ENCODE measurements around the gene OR2AG1.
A peak's percentile ranks its signal among the peaks of the same experiment; 100 is the strongest.
"Not testable (repeated sequence)": the region's sequence is repeated elsewhere in the genome, so short reads cannot be mapped to it uniquely, and the experiment has no call there.

The OR2AG1 gene

GRCh38 chr11:6780829-6781228 is 2.0 kb upstream of the OR2AG1 start:
- no peak for DNase-seq (ENCODE audit: extremely low spot score, insufficient read length, low read depth)

GRCh38 chr11:6790546-6790945 is 7.7 kb downstream of the OR2AG1 start:
- FAIRE-seq: no peak
- DNase-seq (ENCODE audit: extremely low spot score, insufficient read length, low read depth): no peak

More at GRCh38 chr11:6780829-6781228, 2.0 kb upstream of the OR2AG1 start:
- no peak for FAIRE-seq

DNA sequence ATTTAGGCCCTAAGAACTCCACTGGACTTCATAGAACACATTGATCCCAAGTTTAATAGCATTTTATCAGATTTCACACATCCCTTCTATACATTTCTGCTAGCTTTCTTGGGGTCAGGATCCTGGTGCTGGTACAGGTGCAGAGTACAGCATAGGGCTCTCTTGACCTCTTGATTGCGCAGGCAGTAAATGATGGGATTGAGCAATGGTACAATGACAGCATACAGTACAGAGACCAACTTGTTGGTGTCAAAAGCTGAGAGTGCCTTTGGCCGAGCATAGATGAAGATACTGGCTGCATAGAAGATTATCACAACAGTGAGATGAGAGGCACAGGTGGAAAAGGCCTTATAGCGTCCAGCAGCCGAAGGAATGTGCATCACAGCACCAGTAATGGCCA is 11.8 kb downstream of the OR2AG1 start:
- FAIRE-seq (no peak), DNase-seq (ENCODE audit: extremely low spot score, insufficient read length, low read depth) (no peak)

DNA sequence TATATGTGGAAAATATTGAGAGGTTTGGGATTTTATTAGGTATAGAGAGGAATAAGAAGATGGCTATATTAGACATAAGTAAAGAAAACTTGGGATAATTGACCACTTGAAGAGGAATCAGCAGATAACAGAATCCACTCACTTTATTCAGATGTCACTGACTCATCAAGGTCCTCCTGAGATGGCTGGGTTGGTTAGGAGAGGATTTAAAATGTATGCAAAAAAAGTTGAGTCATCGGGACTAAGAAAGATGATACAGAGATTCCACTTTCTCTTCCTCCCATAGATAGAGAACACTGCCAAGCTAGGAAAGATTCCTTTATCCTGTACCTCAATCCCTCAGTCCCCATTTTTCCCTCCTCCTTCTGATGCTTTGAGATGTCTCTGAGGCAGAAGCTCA is 16.6 kb downstream of the OR2AG1 start, which contains the start of gene OR6A2:
TSS of gene OR6A2 (minus strand) at position 288 of the 400 bp plus-strand sequence. CDS start 3,981 bp downstream, outside the sequence.
- DNase-seq (ENCODE audit: extremely low spot score, insufficient read length, low read depth) (no peak), FAIRE-seq (no peak)

DNA sequence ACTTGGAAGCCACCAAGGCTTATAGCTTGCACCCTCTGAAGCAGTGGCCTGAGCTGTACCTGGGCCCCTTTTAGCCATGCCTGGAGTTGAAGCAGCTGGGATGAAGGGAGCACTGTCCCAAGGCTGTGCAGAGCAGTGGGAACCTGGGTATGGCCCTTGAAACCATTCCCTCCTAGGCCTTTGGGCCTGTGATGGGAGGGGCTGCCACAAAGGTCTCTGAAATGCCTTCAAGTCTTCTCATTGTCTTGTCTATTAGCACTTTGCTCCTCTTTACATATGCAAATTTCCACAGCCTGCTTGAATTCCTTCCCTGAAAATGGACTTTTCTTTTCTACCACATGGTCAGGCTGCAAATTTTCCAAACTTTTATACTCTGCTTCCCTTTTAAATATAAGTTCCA is 18.3 kb downstream of the OR2AG1 start:
- FAIRE-seq: not testable (repeated sequence)

GRCh38 chr11:6812390-6813005 is 29.7 kb downstream of the OR2AG1 start:
- FAIRE-seq (peak; percentile 91), DNase-seq (ENCODE audit: extremely low spot score, insufficient read length, low read depth) (peak; percentile 15)

More for the DNA sequence above, 18.3 kb downstream of the OR2AG1 start:
- DNase-seq (ENCODE audit: extremely low spot score, insufficient read length, low read depth): not testable (repeated sequence)

- DNase-seq (ENCODE audit: extremely low spot score, insufficient read length, low read depth) (no peak), FAIRE-seq (no peak)
These were observed 30.8 kb downstream of the OR2AG1 start for GRCh38 chr11:6813656-6814055.

- FAIRE-seq: no peak
- DNase-seq (ENCODE audit: extremely low spot score, insufficient read length, low read depth): no peak
These were observed 34.9 kb downstream of the OR2AG1 start for GRCh38 chr11:6817694-6818093.

- no peak for FAIRE-seq
- no peak for DNase-seq (ENCODE audit: extremely low spot score, insufficient read length, low read depth)
These were observed 36.1 kb downstream of the OR2AG1 start for GRCh38 chr11:6818967-6819366.

GRCh38 chr11:6824136-6824823 is 41.5 kb downstream of the OR2AG1 start:
- FAIRE-seq: no peak
- DNase-seq (ENCODE audit: extremely low spot score, insufficient read length, low read depth): no peak

DNA sequence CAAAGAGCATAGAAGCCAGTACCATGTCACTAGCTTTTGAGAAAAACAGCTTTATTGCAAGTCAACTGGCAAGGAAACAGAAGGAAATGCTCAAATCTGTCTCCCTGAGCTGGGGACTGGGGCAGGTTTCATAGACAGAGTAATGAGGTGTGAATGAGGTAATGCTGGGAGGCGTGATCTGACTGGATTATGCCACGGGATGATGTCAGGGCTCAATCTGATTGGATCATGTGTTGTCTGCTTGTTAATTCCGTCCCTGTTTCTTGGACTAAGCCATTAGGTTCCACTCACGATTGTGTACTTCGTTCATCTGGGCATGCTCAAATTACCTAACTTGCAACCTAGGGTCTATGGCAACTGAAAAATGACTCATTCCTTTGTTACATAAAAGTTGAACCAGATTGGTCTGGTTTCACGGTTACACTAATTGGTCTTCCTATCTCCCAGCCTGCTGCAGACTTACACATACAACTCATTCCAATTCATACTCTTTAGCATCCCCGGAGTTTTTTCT is 42.5 kb downstream of the OR2AG1 start:
- FAIRE-seq: no peak

GRCh38 chr11:6828103-6828502 is 45.3 kb downstream of the OR2AG1 start:
- no peak for DNase-seq (ENCODE audit: extremely low spot score, insufficient read length, low read depth)
- FAIRE-seq: no peak

More for the DNA sequence above, 42.5 kb downstream of the OR2AG1 start:
- no peak for DNase-seq (ENCODE audit: extremely low spot score, insufficient read length, low read depth)

DNA sequence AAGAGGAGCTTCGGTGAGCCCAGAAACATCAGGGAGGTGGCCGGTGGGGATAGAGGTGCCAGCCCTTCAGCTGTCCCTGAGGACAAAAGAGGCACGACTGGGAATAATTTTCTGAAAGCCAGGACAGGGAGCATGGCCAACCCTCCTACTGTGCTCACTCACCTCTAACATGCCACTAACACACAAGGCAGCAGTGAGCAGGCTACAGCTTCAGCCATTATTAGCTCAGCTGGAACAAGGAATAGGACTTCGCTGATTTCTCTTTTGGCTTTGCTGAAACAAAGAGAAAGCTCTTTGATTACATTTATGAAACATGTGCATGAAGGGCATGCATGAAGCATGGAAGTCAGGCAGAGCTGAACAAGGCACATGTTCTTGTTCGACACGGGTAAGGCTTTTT is 50.5 kb downstream of the OR2AG1 start:
- no peak for DNase-seq (ENCODE audit: extremely low spot score, insufficient read length, low read depth)
- no peak for FAIRE-seq

- FAIRE-seq (no peak), DNase-seq (ENCODE audit: extremely low spot score, insufficient read length, low read depth) (no peak)
These were observed 51.2 kb downstream of the OR2AG1 start for GRCh38 chr11:6834021-6834420.

Measured in GM18507 (cell line).